GM12864 (cell line): ENCODE data around the gene STIMATE.

Experiments
- DNase-seq: peaks from one replicate; pipeline ENCODE4 v3.0.0-alpha.2; 2011; ENCODE audit warnings: low read depth
- H3K4me3 ChIP-seq: 2 replicates; pipeline ENCODE4 v1.5.1; 2011; ENCODE audit warnings: mild to moderate bottlenecking, low read depth, low read length, control low read depth
- TF ChIP-seq, protein P1 (sequence below): IDR thresholded peaks from 2 replicates; pipeline ENCODE4 v1.5.1; 2011; ENCODE audit warnings: low read depth, mild to moderate bottlenecking, moderate library complexity, low read length, control low read depth, inconsistent platforms; ENCODE audit errors: missing control alignments

The STIMATE gene

DNA sequence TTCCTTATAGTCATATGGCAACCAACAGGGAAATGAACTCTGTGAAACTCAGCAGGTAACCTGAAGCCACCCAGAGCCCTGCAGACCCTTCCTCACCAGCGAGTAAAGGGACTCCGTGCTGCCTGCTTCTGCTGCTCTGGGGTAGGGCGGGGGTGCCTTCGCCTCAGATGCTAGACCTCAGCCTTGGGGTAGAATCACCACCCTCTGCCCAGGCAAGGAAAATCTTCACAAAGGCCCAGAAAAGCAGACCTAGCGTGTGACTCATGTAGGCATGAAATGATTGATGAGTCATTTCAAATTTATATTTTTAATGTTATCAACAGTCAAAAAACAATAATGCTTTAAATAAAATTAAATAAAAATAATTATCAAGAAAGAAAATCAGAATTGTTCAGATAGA, 6.6 kb downstream of the STIMATE start:
- no peak for DNase-seq
- TF ChIP-seq, protein P1, sequence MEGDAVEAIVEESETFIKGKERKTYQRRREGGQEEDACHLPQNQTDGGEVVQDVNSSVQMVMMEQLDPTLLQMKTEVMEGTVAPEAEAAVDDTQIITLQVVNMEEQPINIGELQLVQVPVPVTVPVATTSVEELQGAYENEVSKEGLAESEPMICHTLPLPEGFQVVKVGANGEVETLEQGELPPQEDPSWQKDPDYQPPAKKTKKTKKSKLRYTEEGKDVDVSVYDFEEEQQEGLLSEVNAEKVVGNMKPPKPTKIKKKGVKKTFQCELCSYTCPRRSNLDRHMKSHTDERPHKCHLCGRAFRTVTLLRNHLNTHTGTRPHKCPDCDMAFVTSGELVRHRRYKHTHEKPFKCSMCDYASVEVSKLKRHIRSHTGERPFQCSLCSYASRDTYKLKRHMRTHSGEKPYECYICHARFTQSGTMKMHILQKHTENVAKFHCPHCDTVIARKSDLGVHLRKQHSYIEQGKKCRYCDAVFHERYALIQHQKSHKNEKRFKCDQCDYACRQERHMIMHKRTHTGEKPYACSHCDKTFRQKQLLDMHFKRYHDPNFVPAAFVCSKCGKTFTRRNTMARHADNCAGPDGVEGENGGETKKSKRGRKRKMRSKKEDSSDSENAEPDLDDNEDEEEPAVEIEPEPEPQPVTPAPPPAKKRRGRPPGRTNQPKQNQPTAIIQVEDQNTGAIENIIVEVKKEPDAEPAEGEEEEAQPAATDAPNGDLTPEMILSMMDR: no peak
- H3K4me3 ChIP-seq: no peak overlapping the region

DNA sequence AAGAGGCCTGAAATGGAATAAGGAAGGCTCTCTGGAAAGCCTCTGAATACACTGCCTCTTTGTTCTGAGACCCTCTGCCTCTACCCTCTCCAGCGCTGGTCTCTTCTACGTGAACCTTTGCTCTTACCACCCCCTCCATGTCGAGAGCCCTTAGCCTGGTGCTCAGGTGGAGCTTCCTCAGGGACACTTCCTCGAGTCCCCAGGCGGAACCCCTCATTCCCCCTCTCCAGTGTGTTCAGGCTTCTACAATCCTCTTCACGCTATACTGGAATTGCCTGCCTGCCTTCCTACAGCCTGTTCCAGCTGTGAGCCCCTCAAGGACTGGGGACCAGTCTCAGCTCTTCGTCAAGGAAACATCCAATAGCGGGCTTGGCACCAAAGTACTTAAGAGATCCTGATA, 7.4 kb downstream of the STIMATE start:
- no peak for DNase-seq
- TF ChIP-seq, protein P1: no peak
- no peak overlapping the region for H3K4me3 ChIP-seq

DNA sequence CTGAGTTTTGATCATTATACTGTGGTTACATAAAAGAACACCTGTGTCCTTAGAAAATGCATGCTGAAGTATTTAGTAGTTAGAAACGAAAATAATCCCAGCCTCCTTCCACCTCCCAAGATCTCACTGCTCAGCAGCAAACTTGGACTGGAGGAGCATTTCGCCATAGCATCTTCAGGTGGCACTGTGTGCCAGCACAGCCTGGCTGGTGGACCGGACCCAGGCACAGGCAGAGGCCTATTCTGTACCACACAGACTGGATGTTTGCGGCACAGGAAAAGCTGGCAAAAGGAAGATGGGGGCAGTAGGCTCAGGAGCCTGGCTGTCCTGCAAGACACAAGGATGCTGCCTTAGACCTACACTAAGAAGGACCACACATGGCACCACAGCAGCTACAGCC, 10.2 kb downstream of the STIMATE start:
- TF ChIP-seq, protein P1: no peak
- no peak for DNase-seq
- H3K4me3 ChIP-seq: no peak overlapping the region

DNA sequence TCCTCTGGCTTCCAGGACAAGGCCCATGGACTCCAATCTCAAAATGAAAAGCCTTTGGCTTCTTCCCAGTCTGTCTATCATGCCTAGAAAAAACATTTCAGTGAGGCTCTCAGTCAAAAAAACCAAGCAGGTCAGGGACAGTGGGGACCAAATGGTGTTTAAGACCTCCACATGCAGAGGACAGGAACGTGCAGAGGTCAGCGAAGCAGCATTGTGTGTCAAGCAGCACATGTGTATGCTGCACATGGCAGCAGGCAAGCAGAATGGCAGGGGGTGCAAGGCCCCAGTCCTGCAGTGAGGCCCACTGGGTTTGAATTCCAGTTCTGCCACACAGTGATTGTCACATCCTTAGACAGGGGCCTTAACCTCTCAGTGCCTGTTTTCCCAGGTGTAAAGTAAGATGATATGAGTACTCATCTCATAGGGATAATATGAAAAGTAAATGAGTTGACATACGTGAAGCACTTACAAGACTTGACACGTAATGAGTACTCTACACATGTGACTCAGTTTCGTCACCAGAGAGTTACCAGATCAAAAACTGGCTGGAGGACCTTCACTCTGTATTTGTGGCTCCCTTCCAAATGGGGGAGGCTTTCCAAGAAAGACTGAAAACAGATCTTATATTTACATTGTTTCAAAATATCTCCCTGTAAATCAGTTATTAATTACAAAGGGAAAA, 11.2 kb downstream of the STIMATE start:
- DNase-seq: no peak
- TF ChIP-seq, protein P1: no peak
- no peak overlapping the region for H3K4me3 ChIP-seq

DNA sequence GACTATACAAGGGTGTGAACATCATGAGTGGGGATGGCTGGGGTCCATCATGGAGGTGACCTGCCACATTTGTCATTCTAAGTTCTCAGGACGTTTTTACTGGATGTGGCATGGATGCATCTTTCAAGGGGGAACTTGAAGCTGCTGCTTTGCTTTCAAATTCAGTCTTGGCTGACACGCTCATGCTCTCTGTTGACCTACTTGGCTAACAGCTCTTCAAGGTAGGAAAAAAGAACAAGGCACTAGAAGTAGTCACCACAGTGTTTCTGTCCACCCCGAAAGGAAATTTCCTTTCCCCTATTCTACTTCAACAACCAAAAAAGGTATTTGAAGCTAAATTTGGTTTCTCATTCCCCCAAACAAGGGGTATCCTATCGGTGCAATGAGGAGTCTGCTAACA, 15.0 kb downstream of the STIMATE start:
- H3K4me3 ChIP-seq: no peak overlapping the region
- no peak for DNase-seq
- TF ChIP-seq, protein P1: no peak

GRCh38 chr3:52881871-52882270, 15.5 kb downstream of the STIMATE start:
- TF ChIP-seq, protein P1: no peak
- no peak overlapping the region for H3K4me3 ChIP-seq
- DNase-seq: no peak

DNA sequence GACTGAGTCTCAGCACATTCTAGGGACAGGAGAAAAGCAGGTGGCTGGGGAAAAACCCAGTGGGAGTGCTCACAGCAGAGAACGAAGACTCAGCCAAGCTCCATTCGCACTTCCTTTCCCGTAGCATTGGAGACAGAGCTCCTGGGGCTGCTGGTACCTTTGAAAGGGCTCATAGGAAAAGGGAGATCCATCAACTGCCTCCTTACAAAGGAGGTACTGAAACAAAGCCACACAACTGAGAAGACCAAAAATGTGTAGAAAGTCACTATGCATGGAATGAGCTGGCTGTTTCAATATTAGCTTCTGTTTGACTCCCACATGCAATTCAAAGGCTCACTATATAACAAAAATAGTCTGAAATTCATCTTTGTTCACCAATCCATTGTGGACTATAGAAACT, 16.9 kb downstream of the STIMATE start:
- no peak for DNase-seq
- H3K4me3 ChIP-seq: no peak overlapping the region

More for the DNA sequence above, 16.9 kb downstream of the STIMATE start:
- TF ChIP-seq, protein P1: no peak
